HepG2 (cell line): ENCODE data around the gene ALK. TPM values are rescaled to one million over a fixed set of nuclear protein-coding genes. Genes with fewer than 3 reads are reported as not detected.

ENCODE experiments used
- ATAC-seq: fragments of 200-7000 bp; cut with Tn5 transposase; 3 replicates; pipeline ENCODE4 v1.9.1; 2020; ENCODE audit warnings: mild to moderate bottlenecking, moderate library complexity
- BruUV-seq: library from RNA; stranded (reverse); fragments of 400-500 nt; replicated peaks from 2 replicates; lab custom pipeline; 2021; lab: Mats Ljungman, UMichigan
- CTCF ChIA-PET: fragments of 300-600 bp; formaldehyde crosslinking; extraction: SDS; loops from one replicate; lab custom pipeline; 2021; ENCODE audit warnings: low total read pairs, inconsistent platforms, low intra/inter-chr PET ratio; lab: Yijun Ruan, JAX
- POLR2A ChIA-PET: fragments of 350-600 bp; sonication (Branson Sonifier 250); formaldehyde crosslinking; loops from one replicate; lab custom pipeline; 2020; ENCODE audit warnings: antibody characterized with exemption, inconsistent platforms; lab: Yijun Ruan, JAX
- DNase-seq: peaks from one replicate; pipeline ENCODE4 v3.0.0-alpha.2; 2015; ENCODE audit warnings: low spot score
- FAIRE-seq: peaks from 3 replicates; lab custom pipeline; 2011; peaks lifted over from hg19 to GRCh38; lab: Jason Lieb, UNC
- H2AFZ ChIP-seq: one replicate; pipeline ENCODE4 v1.6.1; 2011; ENCODE audit warnings: low read length, inconsistent platforms
- H3K27ac ChIP-seq: fragments of 300-600 bp; 3 replicates; pipeline ENCODE4 v1.8.0; 2011; ENCODE audit warnings: mixed run types, mild to moderate bottlenecking, mixed read lengths, low read length, inconsistent platforms; ENCODE audit not compliant: insufficient read depth; ENCODE audit errors: extremely low read length
- H3K27me3 ChIP-seq, 2 experiments: fragments of 200-600 bp in 1 of 2; 2 replicates in 1 of 2; 3 replicates in 1 of 2; pipeline versions ENCODE4 v1.6.0 to v1.8.0; 2011; ENCODE audit warnings: low read length in 2 of 2, mild to moderate bottlenecking in 2 of 2, moderate library complexity in 2 of 2, inconsistent platforms in 1 of 2; ENCODE audit not compliant: insufficient read depth in 2 of 2, control insufficient read depth in 1 of 2
- H3K36me3 ChIP-seq, 2 experiments: fragments of 200-600 bp in 1 of 2; replicated peaks in 1 of 2; 2 replicates in 1 of 2; 3 replicates in 1 of 2; pipeline versions ENCODE4 v1.5.1 to v1.8.0; 2011; ENCODE audit warnings: low read length in 2 of 2, inconsistent platforms in 1 of 2; ENCODE audit not compliant: insufficient read depth in 2 of 2, control insufficient read depth in 1 of 2
- H3K4me1 ChIP-seq: 2 replicates; pipeline ENCODE4 v1.5.1; 2012; ENCODE audit warnings: low read length, inconsistent platforms; ENCODE audit not compliant: insufficient read depth
- H3K4me2 ChIP-seq: 2 replicates; pipeline ENCODE4 v1.6.0; 2011; ENCODE audit warnings: low read depth, low read length, inconsistent platforms
- H3K4me3 ChIP-seq, 3 experiments: fragments of 200-600 bp in 1 of 3; sonication (generic), shearing (Covaris generic) in 1 of 3; replicated peaks in 1 of 3; 2 replicates each; pipeline ENCODE4 v1.5.1; 2011 to 2016; ENCODE audit warnings: low read length in 3 of 3, inconsistent platforms in 2 of 3, low read depth in 2 of 3, mild to moderate bottlenecking in 2 of 3, control low read depth in 1 of 3, mixed read lengths in 1 of 3; ENCODE audit not compliant: insufficient read depth in 1 of 3
- H3K79me2 ChIP-seq: one replicate; pipeline ENCODE4 v1.6.1; 2011; ENCODE audit warnings: low read length, inconsistent platforms; ENCODE audit not compliant: insufficient read depth
- H3K9ac ChIP-seq: 2 replicates; pipeline ENCODE4 v1.6.0; 2011; ENCODE audit warnings: mild to moderate bottlenecking, low read depth, low read length, inconsistent platforms; ENCODE audit not compliant: insufficient read depth
- H3K9me3 ChIP-seq: 2 replicates; pipeline ENCODE4 v1.5.1; 2012; ENCODE audit warnings: mild to moderate bottlenecking, low read length
- H4K20me1 ChIP-seq: 2 replicates; pipeline ENCODE4 v1.6.0; 2011; ENCODE audit warnings: inconsistent platforms, mild to moderate bottlenecking, low read length, moderate library complexity; ENCODE audit not compliant: insufficient read depth
- CEBPG ChIP-seq: IDR thresholded peaks from 2 replicates; pipeline ENCODE4 v1.6.1; 2016
- FOXM1 ChIP-seq: sonication (generic); formaldehyde crosslinking; IDR thresholded peaks from 2 replicates; pipeline ENCODE4 v1.5.0; 2020; ENCODE audit warnings: missing genetic modification reagents
- NFIC ChIP-seq: IDR thresholded peaks from 2 replicates; pipeline ENCODE4 v1.6.1; 2012; ENCODE audit warnings: mild to moderate bottlenecking, low read length, inconsistent platforms
- NR2F1 ChIP-seq, 2 experiments: fragments of 450-650 bp in 1 of 2; formaldehyde crosslinking in 1 of 2; IDR thresholded peaks; 2 replicates each; pipeline versions ENCODE4 v1.5.0 to v1.6.1; 2016 to 2020; ENCODE audit warnings: mild to moderate bottlenecking in 1 of 2, missing compliant biosample characterization in 1 of 2, missing genetic modification reagents in 1 of 2, moderate library complexity in 1 of 2
- RXRA ChIP-seq: sonication (generic); formaldehyde crosslinking; IDR thresholded peaks from 2 replicates; pipeline ENCODE4 v1.5.1; 2020; ENCODE audit warnings: missing genetic modification reagents
- SUZ12 ChIP-seq: fragments of 150-350 bp; IDR thresholded peaks from 2 replicates; pipeline ENCODE4 v1.6.1; 2014; ENCODE audit warnings: low read depth, low read length
- ZNF10 ChIP-seq: sonication (generic); formaldehyde crosslinking; IDR thresholded peaks from 2 replicates; pipeline ENCODE4 v1.4.0; 2020; ENCODE audit warnings: mild to moderate bottlenecking, low read depth, missing genetic modification reagents, borderline replicate concordance
- ZNF30 ChIP-seq: sonication (generic); formaldehyde crosslinking; IDR thresholded peaks from 2 replicates; pipeline ENCODE4 v1.5.0; 2020; ENCODE audit warnings: mild to moderate bottlenecking, missing genetic modification reagents
- ZNF331 ChIP-seq: sonication (generic); formaldehyde crosslinking; IDR thresholded peaks from 2 replicates; pipeline ENCODE4 v1.4.0; 2020; ENCODE audit warnings: missing genetic modification reagents
- ZNF530 ChIP-seq: sonication (generic); formaldehyde crosslinking; IDR thresholded peaks from 2 replicates; pipeline ENCODE4 v1.5.0; 2020; ENCODE audit warnings: low read depth, mild to moderate bottlenecking, missing genetic modification reagents
- ZNF547 ChIP-seq: sonication (generic); formaldehyde crosslinking; IDR thresholded peaks from 2 replicates; pipeline ENCODE4 v1.5.1; 2020; ENCODE audit warnings: mild to moderate bottlenecking, missing genetic modification reagents
- ZNF879 ChIP-seq: sonication (generic); formaldehyde crosslinking; IDR thresholded peaks from 2 replicates; pipeline ENCODE4 v1.8.1; 2023; ENCODE audit warnings: missing genetic modification reagents
- ZSCAN9 ChIP-seq: IDR thresholded peaks from 2 replicates; pipeline ENCODE4 v1.6.1; 2016; ENCODE audit warnings: borderline replicate concordance
- ZZZ3 ChIP-seq: sonication (generic); formaldehyde crosslinking; IDR thresholded peaks from 2 replicates; pipeline ENCODE4 v1.4.0; 2020; ENCODE audit warnings: missing genetic modification reagents, mild to moderate bottlenecking, borderline replicate concordance
- WGBS: methylation state at CpG from one replicate; pipeline ENCODE4 v1.1.6; 2017; ENCODE audit warnings: low lambda C conversion rate; 5-methylcytosine and 5-hydroxymethylcytosine counted together
- in situ Hi-C: cut with HindIII; loops from 2 replicates; pipeline ENCODE4 v1.10.0; 2017; ENCODE audit warnings: low pct_unique_long_range_greater_than_20kb; ENCODE audit not compliant: extremely low pct_ligation_motif_present
- intact Hi-C: fragments of 100-400 bp; cut with micrococcal nuclease; formaldehyde crosslinking; loops from one replicate; pipeline ENCODE4 v1.10.0; 2022; ENCODE audit not compliant: unreplicated experiment
- polyA plus RNA-seq, 8 experiments: library from polyadenylated mRNA; depleted of rRNA in 3 of 8; stranded (reverse) in 7 of 8; unstranded in 1 of 8; fragments of >200 nt; fragmentation: Illumina TruSeq in 4 of 8; extraction: Trizol in 4 of 8; gene quantifications; 2 replicates each; pipeline versions ENCODE4 v1.2.1 to v1.2.3, GENCODE V29; 2011 to 2016; ENCODE audit warnings: low read depth in 4 of 8, missing spikeins in 1 of 8, mixed read lengths in 1 of 8; ENCODE audit not compliant: insufficient read depth in 1 of 8
- total RNA-seq, 5 experiments: library from RNA; depleted of rRNA; stranded (reverse); fragments of >200 nt; fragmentation: Illumina TruSeq; extraction: Trizol; gene quantifications; 2 replicates each; pipeline ENCODE4 v1.2.3, GENCODE V29; 2016; ENCODE audit warnings: low read depth in 1 of 5
- TF ChIP-seq, protein P1 (sequence below): sonication (generic); formaldehyde crosslinking; IDR thresholded peaks from 2 replicates; pipeline ENCODE4 v1.8.1; 2023; ENCODE audit warnings: mild to moderate bottlenecking, missing genetic modification reagents
- TF ChIP-seq, protein P2 (sequence below): sonication (generic); formaldehyde crosslinking; IDR thresholded peaks from 2 replicates; pipeline ENCODE4 v1.9.0; 2021; ENCODE audit warnings: missing genetic modification reagents, borderline replicate concordance
- TF ChIP-seq, protein P3 (sequence below): sonication (generic); formaldehyde crosslinking; IDR thresholded peaks from 2 replicates; pipeline ENCODE4 v1.4.0; 2020; ENCODE audit warnings: low read depth, missing genetic modification reagents
- TF ChIP-seq, protein P4 (sequence below): sonication (generic); formaldehyde crosslinking; IDR thresholded peaks from 2 replicates; pipeline ENCODE4 v1.8.0; 2022; ENCODE audit warnings: missing genetic modification reagents, mild to moderate bottlenecking, borderline replicate concordance

The ALK gene
- total and polyA plus RNA-seq, 2 of the 13 experiments (the other 11 are each of a cell fraction or from before 2014, with no cell fraction given): not detected

DNA sequence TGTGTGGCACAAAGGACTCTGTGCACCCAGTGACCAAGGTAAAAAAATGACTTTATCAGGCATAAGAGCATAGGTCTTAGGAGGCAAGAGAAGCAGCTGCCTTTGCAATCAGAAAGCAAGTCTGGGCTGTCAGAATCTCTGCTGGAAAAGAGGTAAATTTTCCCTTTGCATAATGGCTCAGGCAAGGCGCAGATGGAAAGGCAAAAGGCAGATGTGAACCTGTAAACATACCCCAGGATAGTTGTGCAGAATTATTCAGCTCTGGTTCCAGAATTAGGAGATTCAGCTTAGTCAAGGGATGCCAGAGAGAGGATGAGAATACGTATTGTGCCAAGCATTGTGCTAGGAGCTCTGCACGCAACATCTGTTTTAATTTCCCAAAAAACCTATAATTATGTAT is 547.5 kb downstream of the ALK start:
- 30% methylated on average over 3 of the region's 3 CpGs for WGBS
- intact Hi-C loops (no loop called here), in situ Hi-C loops (no loop called here)
- TF ChIP-seq ZNF879 (CRISPR knock-in tag) (no peak), NR2F1 (CRISPR knock-in tag; IDR thresholded peaks at IDR 0.05) (no peak), RXRA (CRISPR knock-in tag) (no peak), FOXM1 (CRISPR knock-in tag) (no peak), ZSCAN9 (no peak), SUZ12 (no peak), ZNF30 (CRISPR knock-in tag) (no peak), ZNF331 (CRISPR knock-in tag) (no peak), ZNF530 (no peak), ZZZ3 (no peak), ZNF547 (CRISPR knock-in tag) (no peak), ZNF10 (CRISPR knock-in tag) (no peak), NFIC (no peak), CEBPG (CRISPR knock-in tag) (no peak)
- TF ChIP-seq, protein P1, sequence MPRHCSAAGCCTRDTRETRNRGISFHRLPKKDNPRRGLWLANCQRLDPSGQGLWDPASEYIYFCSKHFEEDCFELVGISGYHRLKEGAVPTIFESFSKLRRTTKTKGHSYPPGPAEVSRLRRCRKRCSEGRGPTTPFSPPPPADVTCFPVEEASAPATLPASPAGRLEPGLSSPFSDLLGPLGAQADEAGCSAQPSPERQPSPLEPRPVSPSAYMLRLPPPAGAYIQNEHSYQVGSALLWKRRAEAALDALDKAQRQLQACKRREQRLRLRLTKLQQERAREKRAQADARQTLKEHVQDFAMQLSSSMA (CRISPR knock-in tag): no peak
- TF ChIP-seq, protein P2, sequence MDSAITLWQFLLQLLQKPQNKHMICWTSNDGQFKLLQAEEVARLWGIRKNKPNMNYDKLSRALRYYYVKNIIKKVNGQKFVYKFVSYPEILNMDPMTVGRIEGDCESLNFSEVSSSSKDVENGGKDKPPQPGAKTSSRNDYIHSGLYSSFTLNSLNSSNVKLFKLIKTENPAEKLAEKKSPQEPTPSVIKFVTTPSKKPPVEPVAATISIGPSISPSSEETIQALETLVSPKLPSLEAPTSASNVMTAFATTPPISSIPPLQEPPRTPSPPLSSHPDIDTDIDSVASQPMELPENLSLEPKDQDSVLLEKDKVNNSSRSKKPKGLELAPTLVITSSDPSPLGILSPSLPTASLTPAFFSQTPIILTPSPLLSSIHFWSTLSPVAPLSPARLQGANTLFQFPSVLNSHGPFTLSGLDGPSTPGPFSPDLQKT (CRISPR knock-in tag): no peak
- TF ChIP-seq, protein P3, sequence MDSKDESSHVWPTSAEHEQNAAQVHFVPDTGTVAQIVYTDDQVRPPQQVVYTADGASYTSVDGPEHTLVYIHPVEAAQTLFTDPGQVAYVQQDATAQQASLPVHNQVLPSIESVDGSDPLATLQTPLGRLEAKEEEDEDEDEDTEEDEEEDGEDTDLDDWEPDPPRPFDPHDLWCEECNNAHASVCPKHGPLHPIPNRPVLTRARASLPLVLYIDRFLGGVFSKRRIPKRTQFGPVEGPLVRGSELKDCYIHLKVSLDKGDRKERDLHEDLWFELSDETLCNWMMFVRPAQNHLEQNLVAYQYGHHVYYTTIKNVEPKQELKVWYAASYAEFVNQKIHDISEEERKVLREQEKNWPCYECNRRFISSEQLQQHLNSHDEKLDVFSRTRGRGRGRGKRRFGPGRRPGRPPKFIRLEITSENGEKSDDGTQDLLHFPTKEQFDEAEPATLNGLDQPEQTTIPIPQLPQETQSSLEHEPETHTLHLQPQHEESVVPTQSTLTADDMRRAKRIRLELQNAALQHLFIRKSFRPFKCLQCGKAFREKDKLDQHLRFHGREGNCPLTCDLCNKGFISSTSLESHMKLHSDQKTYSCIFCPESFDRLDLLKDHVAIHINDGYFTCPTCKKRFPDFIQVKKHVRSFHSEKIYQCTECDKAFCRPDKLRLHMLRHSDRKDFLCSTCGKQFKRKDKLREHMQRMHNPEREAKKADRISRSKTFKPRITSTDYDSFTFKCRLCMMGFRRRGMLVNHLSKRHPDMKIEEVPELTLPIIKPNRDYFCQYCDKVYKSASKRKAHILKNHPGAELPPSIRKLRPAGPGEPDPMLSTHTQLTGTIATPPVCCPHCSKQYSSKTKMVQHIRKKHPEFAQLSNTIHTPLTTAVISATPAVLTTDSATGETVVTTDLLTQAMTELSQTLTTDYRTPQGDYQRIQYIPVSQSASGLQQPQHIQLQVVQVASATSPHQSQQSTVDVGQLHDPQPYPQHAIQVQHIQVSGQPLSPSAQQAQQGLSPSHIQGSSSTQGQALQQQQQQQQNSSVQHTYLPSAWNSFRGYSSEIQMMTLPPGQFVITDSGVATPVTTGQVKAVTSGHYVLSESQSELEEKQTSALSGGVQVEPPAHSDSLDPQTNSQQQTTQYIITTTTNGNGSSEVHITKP (CRISPR knock-in tag): no peak
- TF ChIP-seq, protein P4, sequence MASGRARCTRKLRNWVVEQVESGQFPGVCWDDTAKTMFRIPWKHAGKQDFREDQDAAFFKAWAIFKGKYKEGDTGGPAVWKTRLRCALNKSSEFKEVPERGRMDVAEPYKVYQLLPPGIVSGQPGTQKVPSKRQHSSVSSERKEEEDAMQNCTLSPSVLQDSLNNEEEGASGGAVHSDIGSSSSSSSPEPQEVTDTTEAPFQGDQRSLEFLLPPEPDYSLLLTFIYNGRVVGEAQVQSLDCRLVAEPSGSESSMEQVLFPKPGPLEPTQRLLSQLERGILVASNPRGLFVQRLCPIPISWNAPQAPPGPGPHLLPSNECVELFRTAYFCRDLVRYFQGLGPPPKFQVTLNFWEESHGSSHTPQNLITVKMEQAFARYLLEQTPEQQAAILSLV: no peak
- Histone ChIP-seq H3K9ac (no peak overlapping the region), H3K4me2 (no peak overlapping the region), H3K27me3 (0 out of 5 replicates have a peak, but pooled peaks cover 1 to 3% of the 10 kb centered on the region in 2 experiments), H3K79me2 (no peaks in the 10 kb centered on the region), H3K4me3 (no peak overlapping the region), H4K20me1 (no peaks in the 10 kb centered on the region), H3K4me1 (no peaks in the 10 kb centered on the region), H3K9me3 (no peaks in the 10 kb centered on the region), H3K36me3 (no peaks in the 10 kb centered on the region), H2AFZ (no peak overlapping the region), H3K27ac (no peak overlapping the region)
- FAIRE-seq (no peak), DNase-seq (no peak), ATAC-seq (no peak)
- BruUV-seq: no TSS peak
- POLR2A ChIA-PET: no interaction called here
- CTCF ChIA-PET: no interaction called here
